MM.1S (cell line): ENCODE data around the gene SERPINA9.

ENCODE experiments used
- DNase-seq: peaks from one replicate; pipeline ENCODE4 v3.0.0-alpha.2; 2015
- H2AFZ ChIP-seq: fragments of 300-600 bp; sonication (generic); 2 replicates; pipeline ENCODE4 v1.6.0; 2016; ENCODE audit warnings: antibody characterized with exemption, low read length
- H3F3A ChIP-seq: fragments of 300-600 bp; sonication (generic); 2 replicates; pipeline ENCODE4 v1.6.1; 2016; ENCODE audit warnings: mild to moderate bottlenecking, antibody characterized with exemption, low read length, moderate library complexity, mixed read lengths; ENCODE audit not compliant: insufficient read depth
- H3K27ac ChIP-seq: fragments of 300-600 bp; sonication (generic); 2 replicates; pipeline ENCODE4 v1.5.1; 2016; ENCODE audit warnings: mild to moderate bottlenecking, low read length
- H3K27me3 ChIP-seq: fragments of 300-600 bp; sonication (generic); replicated peaks from 2 replicates; pipeline ENCODE4 v1.6.0; 2016; ENCODE audit warnings: low read length; ENCODE audit not compliant: insufficient read depth
- H3K36me3 ChIP-seq: fragments of 300-600 bp; sonication (generic); replicated peaks from 2 replicates; pipeline ENCODE4 v1.6.1; 2016; ENCODE audit warnings: mild to moderate bottlenecking, low read length, mixed read lengths; ENCODE audit not compliant: insufficient read depth
- H3K4me1 ChIP-seq: fragments of 300-600 bp; sonication (generic); 2 replicates; pipeline ENCODE4 v1.6.1; 2016; ENCODE audit warnings: low read length, mixed read lengths
- H3K4me2 ChIP-seq: fragments of 300-600 bp; sonication (generic); 2 replicates; pipeline ENCODE4 v1.6.0; 2016; ENCODE audit warnings: low read depth, low read length
- H3K4me3 ChIP-seq: fragments of 300-600 bp; sonication (generic); 2 replicates; pipeline ENCODE4 v1.5.1; 2016; ENCODE audit warnings: low read length, mixed read lengths
- H3K79me2 ChIP-seq: fragments of 300-600 bp; sonication (generic); 2 replicates; pipeline ENCODE4 v1.6.1; 2016; ENCODE audit warnings: mixed run types, low read length, mixed read lengths
- H3K9ac ChIP-seq: fragments of 300-600 bp; sonication (generic); 2 replicates; pipeline ENCODE4 v1.6.1; 2016; ENCODE audit warnings: low read length, mixed read lengths
- H3K9me2 ChIP-seq: fragments of 300-600 bp; sonication (generic); replicated peaks from 2 replicates; pipeline ENCODE4 v1.6.1; 2016; ENCODE audit warnings: mild to moderate bottlenecking, low read length, mixed read lengths; ENCODE audit not compliant: insufficient read depth
- H3K9me3 ChIP-seq: fragments of 300-600 bp; sonication (generic); replicated peaks from 2 replicates; pipeline ENCODE4 v1.6.1; 2016; ENCODE audit warnings: mild to moderate bottlenecking, low read length, mixed read lengths; ENCODE audit not compliant: insufficient read depth
- H4K20me1 ChIP-seq: fragments of 300-600 bp; sonication (generic); 2 replicates; pipeline ENCODE4 v1.6.1; 2016; ENCODE audit warnings: mild to moderate bottlenecking, low read length, moderate library complexity, mixed read lengths; ENCODE audit not compliant: insufficient read depth
- EZH2 ChIP-seq: fragments of 300-600 bp; sonication (generic); optimal IDR thresholded peaks from 2 replicates; pipeline ENCODE3; 2017; ENCODE audit warnings: low read depth, mild to moderate bottlenecking, antibody characterized with exemption, low read length, mixed read lengths
- EZH2phosphoT487 ChIP-seq: fragments of 300-600 bp; sonication (generic); IDR thresholded peaks from 2 replicates; pipeline ENCODE4 v1.6.1; 2018; ENCODE audit warnings: antibody characterized with exemption, low read length
- TF ChIP-seq, protein P1 (sequence below): fragments of 300-600 bp; sonication (generic); IDR thresholded peaks from 2 replicates; pipeline ENCODE4 v1.5.1; 2016; ENCODE audit warnings: antibody characterized with exemption, low read length, mixed read lengths

SERPINA9 gene

DNA sequence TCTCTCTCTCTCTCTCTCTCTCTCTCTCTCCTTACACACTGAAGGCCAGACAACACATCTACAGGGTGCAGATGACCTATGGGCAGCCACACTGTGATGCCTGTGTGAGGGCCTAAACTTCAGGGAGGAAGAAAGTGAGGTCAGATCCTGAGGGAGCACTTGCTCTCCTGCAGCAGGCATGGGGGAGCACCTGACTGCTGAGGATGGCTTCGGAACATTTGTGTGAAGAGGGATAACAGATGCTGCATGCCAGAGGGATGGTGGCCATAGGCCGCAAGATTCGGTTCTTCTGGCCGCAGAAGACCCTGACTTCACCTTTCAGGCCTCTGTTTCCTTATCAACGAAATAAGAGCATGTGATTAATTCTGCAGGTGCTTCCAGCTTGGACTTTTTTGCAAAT is 11.7 kb downstream of the SERPINA9 start:
- H3K9ac ChIP-seq: no peak overlapping the region
- no peaks in the 10 kb centered on the region for H3K9me2 ChIP-seq
- H3K79me2 ChIP-seq: no peaks in the 10 kb centered on the region
- no peaks in the 10 kb centered on the region for H3K4me1 ChIP-seq
- H3K27me3 ChIP-seq: no peaks in the 10 kb centered on the region
- H3K4me3 ChIP-seq: no peak overlapping the region
- H3K27ac ChIP-seq: no peak overlapping the region
- no peaks in the 10 kb centered on the region for H3K9me3 ChIP-seq
- H3K4me2 ChIP-seq: no peak overlapping the region
- H2AFZ ChIP-seq: no peak overlapping the region
- no peaks in the 10 kb centered on the region for H3K36me3 ChIP-seq
- no peak for DNase-seq
- no peaks in the 10 kb centered on the region for H4K20me1 ChIP-seq
- TF ChIP-seq EZH2: no peak
- TF ChIP-seq EZH2phosphoT487: no peak
- TF ChIP-seq, protein P1, sequence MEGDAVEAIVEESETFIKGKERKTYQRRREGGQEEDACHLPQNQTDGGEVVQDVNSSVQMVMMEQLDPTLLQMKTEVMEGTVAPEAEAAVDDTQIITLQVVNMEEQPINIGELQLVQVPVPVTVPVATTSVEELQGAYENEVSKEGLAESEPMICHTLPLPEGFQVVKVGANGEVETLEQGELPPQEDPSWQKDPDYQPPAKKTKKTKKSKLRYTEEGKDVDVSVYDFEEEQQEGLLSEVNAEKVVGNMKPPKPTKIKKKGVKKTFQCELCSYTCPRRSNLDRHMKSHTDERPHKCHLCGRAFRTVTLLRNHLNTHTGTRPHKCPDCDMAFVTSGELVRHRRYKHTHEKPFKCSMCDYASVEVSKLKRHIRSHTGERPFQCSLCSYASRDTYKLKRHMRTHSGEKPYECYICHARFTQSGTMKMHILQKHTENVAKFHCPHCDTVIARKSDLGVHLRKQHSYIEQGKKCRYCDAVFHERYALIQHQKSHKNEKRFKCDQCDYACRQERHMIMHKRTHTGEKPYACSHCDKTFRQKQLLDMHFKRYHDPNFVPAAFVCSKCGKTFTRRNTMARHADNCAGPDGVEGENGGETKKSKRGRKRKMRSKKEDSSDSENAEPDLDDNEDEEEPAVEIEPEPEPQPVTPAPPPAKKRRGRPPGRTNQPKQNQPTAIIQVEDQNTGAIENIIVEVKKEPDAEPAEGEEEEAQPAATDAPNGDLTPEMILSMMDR: no peak
- H3F3A ChIP-seq: no peaks in the 10 kb centered on the region

DNA sequence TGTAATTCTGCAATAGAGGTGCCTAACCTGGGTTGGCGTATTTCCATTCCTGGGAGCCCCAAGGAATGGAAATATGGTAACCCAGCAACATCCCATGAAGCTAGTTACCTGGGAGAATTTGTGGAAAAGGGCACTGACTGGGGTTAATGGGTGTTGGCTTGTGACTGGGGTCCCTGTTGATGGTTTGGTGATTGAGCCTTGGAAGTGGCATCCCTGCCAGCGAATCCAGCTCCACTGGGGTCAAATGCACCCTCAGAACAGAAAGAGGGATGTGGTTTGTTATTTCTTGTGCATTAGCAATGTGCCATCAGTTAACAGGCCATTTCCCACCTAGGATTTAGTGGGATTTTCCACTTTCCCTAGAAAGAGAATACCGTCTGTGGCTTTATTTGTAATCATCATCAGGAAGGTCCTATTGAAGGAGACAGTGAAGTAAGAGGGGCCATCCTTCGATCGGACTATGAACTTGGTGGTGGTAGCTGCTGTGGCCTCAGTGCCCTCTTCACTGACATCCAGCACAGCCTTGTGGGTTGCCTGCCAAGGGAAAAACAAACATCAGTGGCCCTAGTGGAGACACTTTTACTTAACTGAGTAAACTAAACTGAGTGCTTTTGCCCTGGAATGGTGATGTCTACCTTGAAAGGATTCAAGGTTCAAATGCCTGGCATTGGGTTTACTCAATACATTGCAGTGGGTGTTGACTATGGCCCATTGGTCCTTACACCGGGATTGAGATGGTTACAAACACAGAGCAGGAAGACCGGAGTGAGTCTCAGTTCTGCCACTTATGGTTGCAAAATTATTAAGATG is 13.0 kb downstream of the SERPINA9 start:
- no peak overlapping the region for H3K4me3 ChIP-seq
- H3K9me2 ChIP-seq: no peaks in the 10 kb centered on the region
- H3K4me1 ChIP-seq: no peaks in the 10 kb centered on the region
- no peak overlapping the region for H3K27ac ChIP-seq
- no peak overlapping the region for H2AFZ ChIP-seq
- no peaks in the 10 kb centered on the region for H3K27me3 ChIP-seq
- no peak for DNase-seq
- no peaks in the 10 kb centered on the region for H3K36me3 ChIP-seq
- H3K9ac ChIP-seq: no peak overlapping the region
- no peak overlapping the region for H3K4me2 ChIP-seq
- no peaks in the 10 kb centered on the region for H3K79me2 ChIP-seq
- H3F3A ChIP-seq: no peaks in the 10 kb centered on the region
- no peaks in the 10 kb centered on the region for H4K20me1 ChIP-seq
- TF ChIP-seq, protein P1: no peak
- TF ChIP-seq EZH2phosphoT487 (no peak), EZH2 (no peak)
- H3K9me3 ChIP-seq: no peaks in the 10 kb centered on the region

DNA sequence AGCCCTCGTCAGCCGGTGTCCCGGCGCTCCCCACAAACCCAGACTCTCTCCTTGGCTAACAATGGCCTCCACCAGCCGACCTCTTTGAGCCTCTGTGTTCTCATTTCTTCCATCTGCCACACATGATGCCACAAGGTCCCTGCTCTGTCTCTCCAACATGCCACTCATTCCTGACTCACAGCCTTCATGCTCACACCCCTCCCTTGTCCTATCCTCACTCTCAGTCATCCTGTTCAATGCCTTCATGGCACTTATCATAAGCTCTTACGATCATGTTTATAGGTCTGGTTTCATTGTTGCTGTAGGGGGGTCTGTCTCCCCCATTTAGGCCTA is 13.8 kb downstream of the SERPINA9 start:
- no peaks in the 10 kb centered on the region for H3K4me1 ChIP-seq
- H3F3A ChIP-seq: no peaks in the 10 kb centered on the region
- no peaks in the 10 kb centered on the region for H3K36me3 ChIP-seq
- no peak overlapping the region for H2AFZ ChIP-seq
- TF ChIP-seq EZH2phosphoT487: no peak
- TF ChIP-seq EZH2: no peak
- TF ChIP-seq, protein P1: no peak
- no peaks in the 10 kb centered on the region for H3K79me2 ChIP-seq
- H3K9me3 ChIP-seq: no peaks in the 10 kb centered on the region
- H4K20me1 ChIP-seq: no peaks in the 10 kb centered on the region
- no peaks in the 10 kb centered on the region for H3K27me3 ChIP-seq
- H3K9ac ChIP-seq: no peak overlapping the region
- no peaks in the 10 kb centered on the region for H3K9me2 ChIP-seq
- H3K27ac ChIP-seq: no peak overlapping the region
- no peak for DNase-seq
- H3K4me3 ChIP-seq: no peak overlapping the region
- H3K4me2 ChIP-seq: no peak overlapping the region
